ENCODE results near the gene INHBB.

The INHBB gene

GRCh38 chr2:120396861-120397811 is 51.2 kb downstream of the INHBB start:
- DNase-seq (ENCODE audit: low read depth in 2 of 2): no peak

- DNase-seq (ENCODE audit: low read depth in 2 of 2): no peak
These were observed 52.4 kb downstream of the INHBB start for GRCh38 chr2:120398051-120398995.

GRCh38 chr2:120398996-120399888 is 53.3 kb downstream of the INHBB start:
- DNase-seq (ENCODE audit: low read depth in 2 of 2): no peak

- no peak for DNase-seq (ENCODE audit: low read depth in 2 of 2)
These were observed 53.9 kb downstream of the INHBB start for GRCh38 chr2:120399889-120400240.

- DNase-seq (ENCODE audit: low read depth in 2 of 2): no peak
These were observed 54.6 kb downstream of the INHBB start for GRCh38 chr2:120400551-120400950.

Measured in activated CD4-positive, alpha-beta T cell treated with anti-CD3 and anti-CD28 coated beads for 24 hours (primary cell).